PC-9 (cell line): Measurements from ENCODE around the gene TMCO4.

Experiments
- CTCF ChIP-seq: fragments of 200-600 bp; sonication (generic); conservative IDR thresholded peaks from 2 replicates; pipeline ENCODE4 v1.6.1; 2017; ENCODE audit warnings: mixed run types, antibody characterized with exemption, mild to moderate bottlenecking, moderate library complexity
- EZH2 ChIP-seq: fragments of 200-600 bp; sonication (generic); IDR thresholded peaks from 2 replicates; pipeline ENCODE4 v1.8.0; 2017; ENCODE audit warnings: antibody characterized with exemption, low read depth

DNA sequence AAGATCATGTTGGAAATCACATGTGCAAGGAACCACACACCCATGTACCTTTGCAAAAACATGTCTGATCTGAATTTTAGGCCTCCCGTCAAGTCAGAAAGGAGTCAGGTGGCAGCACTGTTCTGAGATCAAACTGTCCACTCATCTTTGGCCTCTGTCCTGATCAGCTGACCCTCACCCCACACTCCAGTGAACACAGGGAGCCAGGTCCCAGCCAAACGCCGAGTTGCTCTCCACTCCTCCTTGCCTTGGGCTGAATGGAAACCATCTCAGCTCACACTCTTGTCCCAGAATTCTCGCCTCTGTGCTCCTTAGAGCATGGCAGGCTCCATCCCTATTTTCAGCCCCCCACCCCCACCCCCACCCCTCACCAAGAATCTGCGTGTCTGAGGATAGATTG lies 20.0 kb upstream of the TMCO4 start:
- TF ChIP-seq CTCF (no peak), EZH2 (no peak)
